GM19035 (cell line): ENCODE results near the gene MIER2.

Experiments used
- ATAC-seq: cut with Tn5 transposase; IDR thresholded peaks from one replicate; pipeline ENCODE4 v1.9.1; 2021; ENCODE audit not compliant: unreplicated experiment

The MIER2 gene

GRCh38 chr19:379796-380195 is 35.2 kb upstream of the MIER2 start:
- ATAC-seq: no peak

- no peak for ATAC-seq
Measured at GRCh38 chr19:378706-379105, 34.1 kb upstream of the MIER2 start.

GRCh38 chr19:377801-378581 is 33.4 kb upstream of the MIER2 start:
- ATAC-seq: no peak

- ATAC-seq: no peak
Measured at GRCh38 chr19:376111-376470, 31.5 kb upstream of the MIER2 start.

- no peak for ATAC-seq
Measured at GRCh38 chr19:375395-376110, 31.0 kb upstream of the MIER2 start.

GRCh38 chr19:374886-375235 is 30.3 kb upstream of the MIER2 start:
- ATAC-seq: no peak

- ATAC-seq: no peak
Measured at GRCh38 chr19:374183-374885, 29.7 kb upstream of the MIER2 start.

GRCh38 chr19:373391-374182 is 29.0 kb upstream of the MIER2 start:
- no peak for ATAC-seq

GRCh38 chr19:372306-372890 is 27.8 kb upstream of the MIER2 start:
- ATAC-seq: no peak

- no peak for ATAC-seq
Measured at GRCh38 chr19:371501-372168, 27.0 kb upstream of the MIER2 start.

GRCh38 chr19:370641-371330 is 26.2 kb upstream of the MIER2 start:
- ATAC-seq: no peak

- ATAC-seq: no peak
Measured at GRCh38 chr19:369876-370275, 25.3 kb upstream of the MIER2 start.

GRCh38 chr19:369256-369655 is 24.7 kb upstream of the MIER2 start:
- ATAC-seq: no peak

- no peak for ATAC-seq
Measured at GRCh38 chr19:368630-369024, 24.0 kb upstream of the MIER2 start.

- ATAC-seq: no peak
Measured at GRCh38 chr19:367963-368629, 23.5 kb upstream of the MIER2 start.

GRCh38 chr19:367561-367960 is 23.0 kb upstream of the MIER2 start:
- no peak for ATAC-seq

- ATAC-seq: no peak
Measured at GRCh38 chr19:366951-367350, 22.4 kb upstream of the MIER2 start.

- no peak for ATAC-seq
Measured at GRCh38 chr19:366205-366783, 21.7 kb upstream of the MIER2 start.
